GM18520 (cell line): ENCODE measurements around the gene PKD1.

Experiments
- ATAC-seq: cut with Tn5 transposase; IDR thresholded peaks from one replicate; pipeline ENCODE4 v1.9.1; 2021; ENCODE audit not compliant: unreplicated experiment

PKD1 gene

GRCh38 chr16:2170587-2171435 lies 35.1 kb upstream of the PKD1 start:
- ATAC-seq = no peak

- no peak for ATAC-seq
Measured at GRCh38 chr16:2170080-2170479, 34.4 kb upstream of the PKD1 start.

- ATAC-seq = no peak
Measured at GRCh38 chr16:2167068-2167638, 31.5 kb upstream of the PKD1 start.

GRCh38 chr16:2166263-2167067 lies 30.8 kb upstream of the PKD1 start:
- no peak for ATAC-seq

GRCh38 chr16:2165861-2166260 lies 30.2 kb upstream of the PKD1 start:
- no peak for ATAC-seq

GRCh38 chr16:2163211-2163881 lies 27.6 kb upstream of the PKD1 start:
- ATAC-seq = no peak

GRCh38 chr16:2162676-2163118 lies 27.0 kb upstream of the PKD1 start:
- ATAC-seq = no peak

- ATAC-seq = no peak
Measured at GRCh38 chr16:2161911-2162310, 26.2 kb upstream of the PKD1 start.

- no peak for ATAC-seq
Measured at GRCh38 chr16:2160915-2161551, 25.3 kb upstream of the PKD1 start.

- no peak for ATAC-seq
Measured at GRCh38 chr16:2159175-2159838, 23.6 kb upstream of the PKD1 start.

GRCh38 chr16:2158262-2158638 lies 22.6 kb upstream of the PKD1 start:
- ATAC-seq = no peak

GRCh38 chr16:2157480-2158261 lies 22.0 kb upstream of the PKD1 start:
- ATAC-seq = no peak

- no peak for ATAC-seq
Measured at GRCh38 chr16:2156849-2157224, 21.1 kb upstream of the PKD1 start.

- ATAC-seq = no peak
Measured at GRCh38 chr16:2155977-2156848, 20.5 kb upstream of the PKD1 start.

GRCh38 chr16:2155091-2155950 lies 19.6 kb upstream of the PKD1 start, which contains the start of gene TRAF7:
Gene TRAF7, plus strand, starts transcription at chr16:2155782. Its CDS starts 8,139 bp downstream, at chr16:2163921.
- peak; percentile 85 for ATAC-seq

- no peak for ATAC-seq
Measured at GRCh38 chr16:2154533-2155090, 18.9 kb upstream of the PKD1 start.
